ENCODE data around the gene GPR3.

The GPR3 gene

GRCh38 chr1:27366411-27367159 is 25.8 kb upstream of the GPR3 start, which contains the start of gene MAP3K6:
MAP3K6 (minus strand) TSS chr1:27366961; CDS start chr1:27366597, 364 bp downstream.
- H3K27me3 ChIP-seq (ENCODE audit: insufficient read depth, poor library complexity, severe bottlenecking), result no peaks in the 10 kb centered on the region
- TF ChIP-seq GABPA (IDR thresholded peaks at IDR 0.05; ENCODE audit: low read depth) (no peak), POLR2AphosphoS5 (IDR thresholded peaks at IDR 0.05; ENCODE audit: low read depth) (no peak), SPI1 (IDR thresholded peaks at IDR 0.05; ENCODE audit: borderline replicate concordance, low read depth) (no peak), CTCF (IDR thresholded peaks at IDR 0.05; ENCODE audit: insufficient read depth, low read length) (no peak), REST (IDR thresholded peaks at IDR 0.05; ENCODE audit: insufficient replicate concordance, low read depth) (no peak)
- no peak within 1 kb of the TSS for H3K27ac ChIP-seq (replicated peaks)
- H3K4me3 ChIP-seq (replicated peaks; ENCODE audit: insufficient read depth, low read length), result peak within 1 kb of the TSS; percentile 47
- DNase-seq (ENCODE audit: low read depth in 1 of 2, low spot score in 1 of 2), result no peak

GRCh38 chr1:27367160-27367650 is 25.2 kb upstream of the GPR3 start:
- no peak overlapping the region for H3K27ac ChIP-seq (replicated peaks)
- no peak for DNase-seq (ENCODE audit: low read depth in 1 of 2, low spot score in 1 of 2)
- no peak overlapping the region for H3K4me3 ChIP-seq (replicated peaks; ENCODE audit: insufficient read depth, low read length)
- no peak for TF ChIP-seq GABPA (IDR thresholded peaks at IDR 0.05; ENCODE audit: low read depth)
- TF ChIP-seq CTCF (IDR thresholded peaks at IDR 0.05; ENCODE audit: insufficient read depth, low read length), result no peak
- TF ChIP-seq POLR2AphosphoS5 (IDR thresholded peaks at IDR 0.05; ENCODE audit: low read depth), result no peak
- TF ChIP-seq SPI1 (IDR thresholded peaks at IDR 0.05; ENCODE audit: borderline replicate concordance, low read depth), result no peak
- no peak for TF ChIP-seq REST (IDR thresholded peaks at IDR 0.05; ENCODE audit: insufficient replicate concordance, low read depth)
- no peaks in the 10 kb centered on the region for H3K27me3 ChIP-seq (ENCODE audit: insufficient read depth, poor library complexity, severe bottlenecking)

- Histone ChIP-seq H3K27me3 (ENCODE audit: insufficient read depth, poor library complexity, severe bottlenecking) (no peaks in the 10 kb centered on the region), H3K4me3 (replicated peaks; ENCODE audit: insufficient read depth, low read length) (no peak overlapping the region), H3K27ac (replicated peaks) (no peak overlapping the region; the same call in 1 of the 2 replicates)
- peak in 1 of 2 experiments; percentile 18 for DNase-seq (ENCODE audit: low read depth in 1 of 2, low spot score in 1 of 2)
- TF ChIP-seq CTCF (IDR thresholded peaks at IDR 0.05; ENCODE audit: insufficient read depth, low read length) (no peak), REST (IDR thresholded peaks at IDR 0.05; ENCODE audit: insufficient replicate concordance, low read depth) (no peak), POLR2AphosphoS5 (IDR thresholded peaks at IDR 0.05; ENCODE audit: low read depth) (no peak), SPI1 (IDR thresholded peaks at IDR 0.05; ENCODE audit: borderline replicate concordance, low read depth) (no peak), GABPA (IDR thresholded peaks at IDR 0.05; ENCODE audit: low read depth) (no peak)
These were observed 23.4 kb upstream of the GPR3 start for GRCh38 chr1:27368869-27369582.
